H1 (cell line): Measurements from ENCODE around the gene TRDN. TPM values are rescaled to one million over a fixed set of nuclear protein-coding genes. Genes with fewer than 3 reads are reported as not detected.
"Not testable (repeated sequence)": the region's sequence is repeated elsewhere in the genome, so short reads cannot be mapped to it uniquely, and the experiment has no call there.

Experiments used
- CTCF ChIA-PET: fragments of 300-600 bp; sonication (Branson Sonifier 250); formaldehyde crosslinking; loops from one replicate; lab custom pipeline; 2021; ENCODE audit not compliant: partially characterized antibody; lab: Charles Lee
- POLR2A ChIA-PET: fragments of 300-600 bp; sonication (Branson Sonifier 250); formaldehyde crosslinking; loops from one replicate; lab custom pipeline; 2021; ENCODE audit warnings: inconsistent platforms; ENCODE audit not compliant: partially characterized antibody; lab: Charles Lee
- DNase-seq, 2 experiments: peaks; one replicate each; pipeline versions ENCODE4 v3.0.0 to v3.0.0-alpha.2; 2010 to 2022; ENCODE audit warnings: low spot score in 2 of 2, low read depth in 1 of 2, mixed read lengths in 1 of 2
- FAIRE-seq: peaks from 2 replicates; lab custom pipeline; 2011; peaks lifted over from hg19 to GRCh38; lab: Jason Lieb, UNC
- H2AFZ ChIP-seq: 2 replicates; pipeline ENCODE4 v1.8.1; 2012; ENCODE audit warnings: low read length, inconsistent platforms
- H2AK5ac ChIP-seq: 2 replicates; pipeline ENCODE4 v1.6.1; 2013; ENCODE audit warnings: low read depth, low read length
- H2BK120ac ChIP-seq: replicated peaks from 2 replicates; pipeline ENCODE3; 2013; ENCODE audit warnings: low read depth, low read length, inconsistent platforms
- H2BK12ac ChIP-seq: 2 replicates; pipeline ENCODE4 v1.6.1; 2013; ENCODE audit warnings: low read depth, low read length
- H2BK15ac ChIP-seq: 2 replicates; pipeline ENCODE4 v1.6.1; 2013; ENCODE audit warnings: low read length
- H2BK20ac ChIP-seq: 2 replicates; pipeline ENCODE4 v1.6.1; 2013; ENCODE audit warnings: low read length
- H2BK5ac ChIP-seq: 2 replicates; pipeline ENCODE4 v1.6.1; 2013; ENCODE audit warnings: low read depth, low read length
- H3K14ac ChIP-seq: 2 replicates; pipeline ENCODE4 v1.6.1; 2013; ENCODE audit warnings: inconsistent platforms; ENCODE audit not compliant: insufficient read length
- H3K18ac ChIP-seq: 2 replicates; pipeline ENCODE4 v1.6.1; 2013; ENCODE audit warnings: low read length; ENCODE audit errors: extremely low read depth
- H3K23ac ChIP-seq: 2 replicates; pipeline ENCODE4 v1.6.1; 2013; ENCODE audit warnings: inconsistent platforms; ENCODE audit not compliant: insufficient read length
- H3K23me2 ChIP-seq: 2 replicates; pipeline ENCODE4 v1.6.1; 2013; ENCODE audit warnings: low read depth, low read length
- H3K27ac ChIP-seq: 2 replicates; pipeline ENCODE4 v1.6.1; 2011; ENCODE audit warnings: low read depth, low read length, inconsistent platforms
- H3K27me3 ChIP-seq, 4 experiments: replicated peaks in 1 of 4; 1 replicate in 1 of 4; 2 replicates in 3 of 4; pipeline versions ENCODE4 v1.6.1 to v1.8.1; 2011 to 2013; ENCODE audit warnings: low read length in 3 of 4, mild to moderate bottlenecking in 3 of 4, inconsistent platforms in 2 of 4, mixed read lengths in 2 of 4, moderate library complexity in 1 of 4; ENCODE audit not compliant: control insufficient read depth in 3 of 4, insufficient read depth in 3 of 4; ENCODE audit errors: extremely low read depth in 1 of 4
- H3K36me3 ChIP-seq, 4 experiments: 2 replicates each; pipeline versions ENCODE4 v1.6.1 to v1.8.1; 2011 to 2013; ENCODE audit warnings: mild to moderate bottlenecking in 4 of 4, low read length in 3 of 4, moderate library complexity in 2 of 4, control low read depth in 1 of 4, inconsistent platforms in 1 of 4; ENCODE audit not compliant: insufficient read depth in 4 of 4, control insufficient read depth in 2 of 4
- H3K4ac ChIP-seq: replicated peaks from 2 replicates; pipeline ENCODE3; 2013; ENCODE audit warnings: low read length, low read depth, mixed read lengths, inconsistent platforms; ENCODE audit not compliant: insufficient read length
- H3K4me1 ChIP-seq, 4 experiments: replicated peaks in 1 of 4; 1 replicate in 1 of 4; 2 replicates in 3 of 4; pipeline versions ENCODE4 v1.6.1 to v1.8.1; 2011 to 2013; ENCODE audit warnings: low read length in 3 of 4, inconsistent platforms in 2 of 4, mixed read lengths in 1 of 4; ENCODE audit not compliant: insufficient read depth in 4 of 4, control insufficient read depth in 3 of 4
- H3K4me2 ChIP-seq, 2 experiments: 2 replicates each; pipeline versions ENCODE4 v1.6.1 to v1.8.1; 2011 to 2013; ENCODE audit warnings: low read depth in 2 of 2, low read length in 2 of 2, control low read depth in 1 of 2, inconsistent platforms in 1 of 2, mild to moderate bottlenecking in 1 of 2; ENCODE audit not compliant: insufficient read depth in 1 of 2
- H3K4me3 ChIP-seq, 4 experiments: fragments of 200-600, 300-600 bp in 1 of 4; sonication (generic), shearing (Covaris generic), sonication (Bioruptor Twin) in 1 of 4; 2 replicates each; pipeline versions ENCODE4 v1.5.1 to v1.8.1; 2011 to 2016; ENCODE audit warnings: low read length in 4 of 4, low read depth in 3 of 4, control low read depth in 2 of 4, inconsistent platforms in 2 of 4, mild to moderate bottlenecking in 2 of 4, mixed read lengths in 1 of 4, moderate library complexity in 1 of 4; ENCODE audit not compliant: insufficient read depth in 2 of 4; ENCODE audit errors: extremely low read depth in 1 of 4
- H3K56ac ChIP-seq: replicated peaks from 2 replicates; pipeline ENCODE3; 2013; ENCODE audit warnings: low read depth, mild to moderate bottlenecking, mixed read lengths, low read length, inconsistent platforms; ENCODE audit not compliant: insufficient read length
- H3K79me1 ChIP-seq: 2 replicates; pipeline ENCODE4 v1.6.1; 2013; ENCODE audit warnings: low read depth, low read length, control low read depth
- H3K79me2 ChIP-seq, 2 experiments: 2 replicates each; pipeline versions ENCODE4 v1.6.1 to v1.8.1; 2012 to 2013; ENCODE audit warnings: low read length in 2 of 2, mild to moderate bottlenecking in 2 of 2, inconsistent platforms in 1 of 2; ENCODE audit not compliant: insufficient read depth in 2 of 2, control insufficient read depth in 1 of 2
- H3K9ac ChIP-seq, 4 experiments: replicated peaks in 1 of 4; 1 replicate in 1 of 4; 2 replicates in 3 of 4; pipeline versions ENCODE4 v1.6.1 to v1.8.1; 2011 to 2013; ENCODE audit warnings: low read depth in 3 of 4, low read length in 3 of 4, control low read depth in 2 of 4, mild to moderate bottlenecking in 2 of 4, moderate library complexity in 2 of 4, inconsistent platforms in 1 of 4; ENCODE audit errors: extremely low read depth in 1 of 4
- H3K9me3 ChIP-seq, 2 experiments: 2 replicates each; pipeline versions ENCODE4 v1.6.1 to v1.8.1; 2012 to 2013; ENCODE audit warnings: mild to moderate bottlenecking in 2 of 2, moderate library complexity in 2 of 2, control low read depth in 1 of 2, inconsistent platforms in 1 of 2, low read depth in 1 of 2, low read length in 1 of 2, mixed read lengths in 1 of 2; ENCODE audit not compliant: insufficient read depth in 2 of 2
- H4K20me1 ChIP-seq, 2 experiments: replicated peaks in 1 of 2; 2 replicates each; pipeline versions ENCODE3 to v1.8.1; 2011 to 2013; ENCODE audit warnings: inconsistent platforms in 2 of 2, low read length in 2 of 2, mild to moderate bottlenecking in 1 of 2; ENCODE audit not compliant: insufficient read depth in 2 of 2, control insufficient read depth in 1 of 2
- H4K5ac ChIP-seq: 2 replicates; pipeline ENCODE4 v1.6.1; 2013; ENCODE audit warnings: low read length, low read depth, mixed read lengths, inconsistent platforms; ENCODE audit not compliant: insufficient read length
- H4K8ac ChIP-seq: 2 replicates; pipeline ENCODE4 v1.8.0; 2013; ENCODE audit warnings: mild to moderate bottlenecking, moderate library complexity, low read length, inconsistent platforms; ENCODE audit not compliant: insufficient read depth; ENCODE audit errors: extremely low read depth
- H4K91ac ChIP-seq: replicated peaks from 2 replicates; pipeline ENCODE3; 2013; ENCODE audit warnings: low read length, mixed read lengths, inconsistent platforms; ENCODE audit not compliant: insufficient read length
- BACH1 ChIP-seq: IDR thresholded peaks from 2 replicates; pipeline ENCODE4 v1.6.1; 2012; ENCODE audit warnings: low read length, improper control_type of control experiment
- WGBS, 2 experiments: shearing (Covaris generic) in 1 of 2; methylation state at CpG; one replicate each; pipeline versions ENCODE4 v1.1.6 to v1.1.7; 2013 to 2015; ENCODE audit warnings: low lambda C conversion rate in 2 of 2, mixed read lengths in 2 of 2, inconsistent platforms in 1 of 2, low coverage in 1 of 2, missing lambda C conversion rate in 1 of 2; ENCODE audit not compliant: insufficient replicate concordance in 2 of 2, insufficient coverage in 1 of 2, insufficient read length in 1 of 2; ENCODE audit errors: extremely low coverage in 1 of 2, missing lambda C conversion rate in 1 of 2; 5-methylcytosine and 5-hydroxymethylcytosine counted together
- polyA plus RNA-seq, 7 experiments: library from polyadenylated mRNA; depleted of rRNA in 3 of 7; stranded (reverse) in 5 of 7; unstranded in 2 of 7; fragments of >200 nt in 5 of 7; fragments of 200-250 nt in 2 of 7; gene quantifications; 1 replicate in 5 of 7; 2 replicates in 1 of 7; 4 replicates in 1 of 7; pipeline versions ENCODE4 v1.2.1 to v1.2.3, GENCODE V29; 2011 to 2013; ENCODE audit warnings: missing spikeins in 2 of 7, mixed read lengths in 2 of 7
- total RNA-seq: library from RNA; stranded (reverse); fragmentation: NEBNext Ultra II Directional; extraction: Animal tissue kit (Norgen Biotek cat#: 25700); gene quantifications from 2 replicates; pipeline ENCODE4 v1.2.1, GENCODE V29; 2021

The TRDN gene
- total and polyA plus RNA-seq, 2 of the 8 experiments (the other 6 are each of a cell fraction or from before 2014, with no cell fraction given): 1.6 to 41.6 TPM

GRCh38 chr6:123454448-123454847 is 182.3 kb downstream of the TRDN start:
- H3K27ac ChIP-seq: no peak overlapping the region
- no peak overlapping the region for H3K23ac ChIP-seq
- no peaks in the 10 kb centered on the region for H3K27me3 ChIP-seq
- no peaks in the 10 kb centered on the region for H4K20me1 ChIP-seq
- H3K4me3 ChIP-seq: no peak overlapping the region
- no peak overlapping the region for H3K9ac ChIP-seq
- no peak overlapping the region for H2BK120ac ChIP-seq
- H2AK5ac ChIP-seq: no peak overlapping the region
- no peak overlapping the region for H4K5ac ChIP-seq
- no peak overlapping the region for H2AFZ ChIP-seq
- H2BK12ac ChIP-seq: no peak overlapping the region
- 90% methylated on average over 3 of the region's 3 CpGs; no CpG with 5 or more reads in 1 of the 2 experiments for WGBS, 2 experiments
- no peak overlapping the region for H4K91ac ChIP-seq
- TF ChIP-seq BACH1: no peak
- DNase-seq (no peak), FAIRE-seq (no peak)
- no peak overlapping the region for H3K14ac ChIP-seq
- no peak overlapping the region for H2BK5ac ChIP-seq
- ChIA-PET CTCF (no interaction called here), POLR2A (no interaction called here)
- no peaks in the 10 kb centered on the region for H3K79me2 ChIP-seq
- H3K9me3 ChIP-seq: 0 out of 4 replicates have a peak, but pooled peaks cover 0 to 5% of the 10 kb centered on the region in 2 experiments
- H2BK15ac ChIP-seq: no peak overlapping the region
- H3K4ac ChIP-seq: no peak overlapping the region
- H3K79me1 ChIP-seq: no peaks in the 10 kb centered on the region
- H3K23me2 ChIP-seq: no peaks in the 10 kb centered on the region
- no peak overlapping the region for H4K8ac ChIP-seq
- H2BK20ac ChIP-seq: no peak overlapping the region
- no peak overlapping the region for H3K4me2 ChIP-seq
- no peak overlapping the region for H3K56ac ChIP-seq
- no peaks in the 10 kb centered on the region for H3K4me1 ChIP-seq
- no peak overlapping the region for H3K18ac ChIP-seq
- H3K36me3 ChIP-seq: no peaks in the 10 kb centered on the region

- H3K4ac ChIP-seq, H3K4me1 ChIP-seq, CTCF ChIA-PET, H4K5ac ChIP-seq, H4K91ac ChIP-seq, H3K9ac ChIP-seq, H4K20me1 ChIP-seq, H2BK20ac ChIP-seq, H2BK5ac ChIP-seq, POLR2A ChIA-PET, H3K14ac ChIP-seq, DNase-seq, H3K18ac ChIP-seq, H3K9me3 ChIP-seq, H2AFZ ChIP-seq, H3K23me2 ChIP-seq, H3K56ac ChIP-seq, FAIRE-seq, H2AK5ac ChIP-seq, H3K4me3 ChIP-seq, H3K27me3 ChIP-seq, H2BK15ac ChIP-seq, H3K79me2 ChIP-seq, H2BK120ac ChIP-seq, H4K8ac ChIP-seq, H3K79me1 ChIP-seq, H3K27ac ChIP-seq, H3K36me3 ChIP-seq, H3K4me2 ChIP-seq, H2BK12ac ChIP-seq, H3K23ac ChIP-seq: not testable (repeated sequence)
These were observed 183.7 kb downstream of the TRDN start for GRCh38 chr6:123453071-123453470.
